HG03521 (cell line): ENCODE measurements around the gene SPRN.
"Not testable (repeated sequence)": the region's sequence is repeated elsewhere in the genome, so short reads cannot be mapped to it uniquely, and the experiment has no call there.

Experiments
- ATAC-seq: cut with Tn5 transposase; IDR thresholded peaks from one replicate; pipeline ENCODE4 v1.9.1; 2021; ENCODE audit warnings: mild to moderate bottlenecking, moderate library complexity; ENCODE audit not compliant: unreplicated experiment

The SPRN gene

DNA sequence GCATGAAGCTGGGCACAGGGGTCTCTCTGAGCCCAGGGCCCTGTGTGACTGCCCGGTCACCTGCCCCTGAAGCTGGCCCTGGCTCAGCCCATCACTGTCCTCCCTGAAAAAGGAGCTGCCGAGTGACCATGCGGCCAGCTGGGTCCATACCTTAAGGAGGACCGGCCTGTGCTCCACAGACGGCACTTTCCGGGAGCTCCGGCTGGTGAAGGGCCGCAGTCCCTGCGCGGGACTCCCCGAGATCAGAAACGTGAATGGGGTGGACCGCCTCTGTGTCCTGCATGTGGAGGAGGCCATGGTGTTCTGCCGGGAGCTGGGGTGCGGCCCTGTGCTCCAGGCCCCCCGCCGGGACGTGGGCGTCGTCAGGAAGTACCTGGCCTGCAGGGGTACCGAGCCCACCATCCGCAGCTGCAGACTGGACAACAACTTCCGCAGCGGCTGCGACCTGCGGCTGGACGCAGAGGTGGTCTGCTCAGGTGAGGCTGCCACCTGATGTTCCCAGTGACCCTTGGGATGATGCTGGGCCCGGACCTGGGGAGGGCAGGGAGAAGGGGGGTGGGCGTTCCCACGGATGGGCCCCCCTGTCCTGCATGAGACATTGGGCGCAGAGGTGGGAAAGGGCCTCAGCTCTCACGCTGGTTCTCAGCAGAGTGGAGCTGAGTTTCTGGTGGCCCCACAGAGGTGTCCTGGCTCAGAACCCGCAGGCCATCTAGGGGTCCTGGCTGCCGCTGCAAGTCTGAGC is 32.8 kb upstream of the SPRN start:
- no peak for ATAC-seq

DNA sequence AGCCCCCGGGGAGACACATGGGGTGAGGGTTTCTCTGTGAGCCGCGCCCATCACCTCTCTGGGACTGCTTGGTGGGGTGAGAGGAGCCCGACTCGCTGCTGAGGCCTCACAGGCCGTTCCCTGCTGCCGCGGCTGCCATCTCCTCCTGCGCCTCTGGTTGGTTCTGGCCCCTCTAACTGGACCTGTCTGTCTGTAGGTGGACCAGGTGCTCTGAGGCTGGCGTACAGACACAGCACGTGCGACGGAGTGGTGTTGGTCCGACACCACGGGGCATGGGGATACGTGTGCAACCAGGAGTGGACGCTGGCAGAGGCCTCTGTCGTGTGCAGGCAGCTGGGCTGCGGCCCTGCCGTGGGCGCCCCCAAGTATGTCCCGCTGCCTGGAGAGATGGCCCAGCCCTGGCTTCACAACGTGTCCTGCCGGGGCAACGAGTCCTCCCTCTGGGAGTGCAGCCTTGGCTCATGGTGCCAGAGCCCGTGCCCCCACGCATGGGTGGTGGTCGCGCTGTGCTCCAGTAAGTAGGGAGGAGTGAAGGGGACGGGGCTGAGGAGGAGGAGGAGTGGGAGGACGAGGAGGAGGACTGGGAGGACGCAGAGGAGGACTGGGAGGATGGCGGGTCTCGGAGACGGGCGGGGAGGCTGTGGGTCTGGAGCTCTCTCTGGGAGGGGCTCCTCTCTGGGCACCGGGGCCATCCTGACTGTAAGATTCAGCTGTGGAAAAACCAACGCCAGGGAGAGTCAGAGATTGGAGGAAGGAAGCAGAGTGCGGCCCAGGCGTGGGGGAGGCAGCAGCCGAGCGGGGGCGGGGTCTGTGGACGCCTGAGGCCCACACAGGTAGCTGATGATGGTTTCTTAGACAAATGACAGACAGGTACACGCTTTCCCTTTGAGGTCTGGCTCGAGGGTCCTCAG is 31.9 kb upstream of the SPRN start:
- no peak for ATAC-seq

DNA sequence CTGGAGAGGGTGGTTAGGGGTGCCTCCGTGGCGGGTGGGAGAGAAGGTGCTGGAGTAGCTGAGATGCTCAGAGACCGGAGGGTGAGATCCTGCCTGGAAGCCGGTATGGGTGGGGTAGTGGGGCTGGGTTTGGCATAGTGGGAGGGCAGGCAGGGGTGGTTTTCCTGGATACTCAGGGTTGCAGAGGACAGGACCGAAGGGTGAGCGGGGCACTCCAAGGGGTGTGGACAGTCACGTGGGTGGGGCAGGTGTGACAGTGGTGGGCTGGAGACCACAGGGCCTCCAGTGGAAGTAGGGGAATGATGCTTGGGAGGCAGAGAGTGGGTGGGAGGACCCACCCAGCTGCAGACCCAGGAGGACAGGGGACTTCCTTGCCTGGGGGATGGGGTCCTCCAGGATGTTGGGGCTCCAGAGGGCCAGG is 31.2 kb upstream of the SPRN start:
- ATAC-seq: no peak

DNA sequence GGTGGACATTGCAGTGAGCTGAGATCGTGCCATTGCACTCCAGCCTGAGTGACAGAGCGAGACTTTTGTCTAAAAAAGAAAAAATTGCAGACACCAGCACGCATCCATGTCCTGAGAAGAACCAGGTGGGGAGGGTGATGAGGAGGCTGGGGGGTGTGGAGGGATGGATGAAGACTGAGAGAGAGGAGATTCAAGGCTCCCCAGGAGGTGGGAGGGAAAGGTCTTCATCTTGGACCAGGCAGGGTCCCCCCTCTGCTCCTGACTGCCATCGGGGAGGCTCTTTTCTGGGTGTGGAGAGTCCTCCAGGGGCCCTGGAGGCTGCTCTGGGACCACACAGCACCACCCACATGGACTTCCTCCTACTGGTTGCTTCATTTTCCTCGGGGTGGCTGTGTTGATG is 30.8 kb upstream of the SPRN start:
- ATAC-seq: no peak

DNA sequence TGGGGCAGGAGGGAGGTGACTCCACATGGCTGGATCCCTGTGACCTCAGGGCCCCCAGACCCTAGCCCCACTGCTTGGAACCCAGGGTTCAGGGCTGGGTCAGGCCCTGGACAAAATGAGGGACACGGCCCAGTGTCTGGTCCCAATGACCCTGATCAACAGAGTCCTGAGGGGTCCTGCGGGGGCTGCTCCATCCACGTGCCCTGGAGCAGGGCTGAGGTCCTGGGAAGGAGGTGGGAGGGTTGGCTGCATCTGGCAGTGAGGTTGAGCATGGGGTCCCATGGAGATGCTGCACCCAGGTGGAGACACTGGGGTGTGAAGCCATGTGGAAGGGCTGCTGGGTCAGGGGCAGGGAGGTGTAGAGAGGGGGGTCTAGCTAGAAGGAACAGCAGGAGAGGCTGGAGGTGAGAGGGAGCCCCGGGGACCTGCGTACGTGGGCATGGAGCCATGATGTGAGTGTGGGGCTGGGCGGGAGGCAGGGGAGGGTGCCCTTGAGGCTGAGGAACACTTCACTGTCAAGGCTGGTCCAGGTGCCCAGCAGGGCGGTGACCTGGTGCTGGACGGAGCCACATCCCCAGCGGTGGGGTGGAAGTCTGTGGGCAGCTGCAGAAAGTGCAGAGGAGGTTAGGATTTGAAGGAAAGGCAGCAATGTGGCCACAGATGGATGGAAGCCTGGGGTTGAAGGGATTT is 29.9 kb upstream of the SPRN start:
- ATAC-seq: no peak

DNA sequence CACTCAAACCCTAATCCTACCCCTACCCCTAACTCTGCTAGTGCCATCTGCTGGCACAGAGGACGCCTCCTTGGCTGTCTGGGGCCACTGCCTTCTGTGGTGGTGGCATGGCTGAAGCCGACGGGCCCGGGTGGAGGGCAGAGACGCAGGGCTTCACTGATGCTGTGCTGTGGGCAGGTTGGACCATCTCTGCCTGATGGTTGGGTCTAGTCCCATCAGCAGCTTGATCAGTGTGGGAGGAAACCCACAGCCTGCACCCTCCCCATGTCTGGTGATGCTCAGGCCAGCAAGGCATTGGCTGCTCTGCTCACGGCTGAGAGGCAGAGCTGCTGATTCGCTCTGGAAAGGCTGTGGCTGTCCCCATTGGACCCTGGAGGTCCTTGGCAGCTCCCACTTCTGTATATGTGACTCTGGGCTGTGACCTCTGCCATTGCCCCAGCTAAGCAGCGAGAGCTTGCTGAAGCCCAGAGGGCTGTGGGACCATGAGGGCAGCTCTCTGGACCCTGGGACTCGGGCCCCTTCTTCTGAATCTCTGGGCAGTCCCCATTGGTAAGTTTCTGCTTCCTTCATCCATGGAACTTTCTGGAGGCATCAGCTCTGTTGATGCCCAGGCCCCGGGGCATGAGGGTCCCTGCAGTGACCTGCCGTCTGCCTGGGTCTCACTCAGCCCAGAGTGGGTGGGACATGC is 29.2 kb upstream of the SPRN start, which contains the start of gene SCART1:
TSS of gene SCART1 (plus strand) at position 430 of the 688 bp plus-strand sequence. CDS start at position 483, 53 bp downstream.
- no peak for ATAC-seq

DNA sequence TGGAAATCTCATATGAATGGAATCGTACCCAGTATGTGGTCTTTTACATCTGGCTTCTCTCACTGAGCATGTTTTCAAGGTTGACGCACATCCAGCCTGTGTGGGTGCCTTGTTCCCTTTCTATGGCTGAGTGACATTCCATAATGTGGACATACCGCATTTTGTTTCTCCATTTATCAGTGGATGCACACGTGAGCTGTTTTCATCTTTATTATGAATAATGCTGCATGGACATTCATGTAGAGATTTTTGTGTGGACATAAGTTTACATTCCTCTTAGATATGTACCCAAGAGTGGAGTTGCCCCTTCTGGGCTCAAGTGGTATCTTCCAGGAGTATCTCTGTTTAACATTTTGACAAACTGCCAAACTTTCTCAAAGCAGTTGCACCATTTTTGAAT is 28.0 kb upstream of the SPRN start:
- ATAC-seq: no peak

DNA sequence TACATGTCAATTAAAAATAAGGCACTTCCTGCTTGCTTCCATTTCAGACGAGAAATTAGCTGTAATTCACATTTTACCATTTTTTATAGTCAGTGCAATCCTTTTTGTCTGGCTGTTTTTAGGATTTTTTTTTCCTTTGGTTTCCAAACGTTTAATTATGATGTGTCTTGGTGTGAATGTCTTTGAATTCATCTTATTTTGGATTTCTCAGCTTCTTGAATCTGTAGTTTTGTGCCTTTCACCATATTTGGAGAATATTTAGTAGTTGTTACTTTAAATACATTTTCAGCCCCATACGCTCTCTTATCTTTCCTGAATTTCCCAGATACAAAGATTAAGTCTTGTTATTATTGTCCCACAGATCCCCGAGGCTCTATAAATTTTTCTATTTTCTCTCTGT is 26.9 kb upstream of the SPRN start:
- no peak for ATAC-seq

DNA sequence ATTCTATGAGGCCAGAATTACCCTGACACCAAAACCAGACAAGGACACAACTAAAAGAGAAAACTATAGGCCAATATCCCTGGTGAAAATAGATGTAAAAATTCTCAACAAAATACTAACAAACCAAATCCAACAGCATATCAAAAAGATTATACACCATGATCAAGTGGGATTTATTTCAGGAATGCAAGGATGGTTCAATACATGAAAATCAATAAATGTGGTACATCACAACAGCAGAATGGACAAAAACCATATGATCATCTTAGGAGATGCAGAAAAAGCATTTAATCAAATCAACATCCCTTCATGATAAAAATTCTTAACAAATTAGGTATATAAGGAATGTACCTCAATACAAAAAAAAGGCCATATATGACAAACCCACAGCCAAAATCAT is 23.7 kb upstream of the SPRN start:
- no peak for ATAC-seq

DNA sequence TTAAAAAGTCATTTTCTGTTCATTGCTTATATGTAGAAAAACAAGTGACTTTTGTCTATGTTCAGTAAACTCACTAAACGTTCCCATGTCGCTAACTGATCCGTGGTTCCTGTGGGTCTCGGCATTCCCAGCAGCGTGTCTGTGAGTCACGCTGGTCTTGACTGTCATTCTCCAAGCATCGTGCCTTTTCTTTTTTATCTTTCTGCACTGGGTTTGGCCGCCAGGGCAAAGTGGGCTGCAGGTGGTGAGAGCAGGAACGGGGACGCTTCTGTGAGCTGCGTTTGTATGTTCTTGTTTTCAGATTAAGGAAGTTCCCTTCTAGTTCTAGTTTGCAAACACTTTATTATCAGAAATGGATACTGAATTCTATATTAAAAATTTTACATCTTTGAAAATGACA is 22.6 kb upstream of the SPRN start:
- no peak for ATAC-seq

DNA sequence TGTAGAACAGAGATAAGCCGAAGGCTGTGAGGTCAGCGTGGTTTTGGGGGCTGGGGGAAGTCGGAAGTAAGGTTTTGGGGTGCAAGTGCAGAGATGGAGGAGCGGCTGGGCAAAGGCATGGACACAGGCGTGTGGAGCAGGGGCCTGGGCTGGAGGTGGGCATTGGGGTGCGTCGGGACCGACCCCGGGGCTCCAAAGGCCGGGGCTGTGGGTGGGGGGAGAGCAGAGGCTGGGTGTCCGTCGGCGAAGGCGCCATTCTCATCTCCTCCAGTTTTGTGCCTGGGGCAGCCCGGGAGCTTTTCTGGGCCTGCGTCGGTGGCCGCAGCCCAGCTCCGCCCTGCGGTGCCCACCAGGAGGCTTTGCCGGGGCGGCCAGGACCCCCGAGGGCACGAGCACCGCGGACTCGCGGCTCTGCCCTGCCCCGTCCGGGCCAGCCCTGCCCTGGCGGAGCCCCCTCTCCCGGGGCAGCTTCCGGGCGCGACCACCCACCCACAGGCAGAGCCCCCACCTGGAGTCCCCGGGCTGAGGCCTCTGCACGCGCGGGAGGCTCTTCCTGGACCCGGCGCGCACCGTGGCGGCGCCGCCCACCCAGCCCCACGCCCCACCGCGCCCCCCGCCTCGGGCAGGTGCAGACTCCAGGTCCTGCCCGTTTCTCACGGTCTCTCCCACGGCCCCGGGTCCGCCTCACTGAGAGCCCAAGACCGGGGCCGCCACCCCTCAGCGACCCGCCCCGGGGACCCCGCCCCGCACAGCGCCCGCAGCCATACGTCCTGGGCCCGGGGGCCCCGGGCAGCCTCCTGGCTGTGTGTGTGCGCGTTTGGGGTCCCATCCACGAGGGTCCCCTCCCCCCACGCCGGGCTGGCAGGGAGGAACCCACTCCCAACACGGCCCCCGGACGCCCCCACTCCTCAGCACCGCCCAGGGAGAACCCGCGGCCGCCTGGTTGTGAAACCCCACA is 21.6 kb upstream of the SPRN start:
- no peak for ATAC-seq

DNA sequence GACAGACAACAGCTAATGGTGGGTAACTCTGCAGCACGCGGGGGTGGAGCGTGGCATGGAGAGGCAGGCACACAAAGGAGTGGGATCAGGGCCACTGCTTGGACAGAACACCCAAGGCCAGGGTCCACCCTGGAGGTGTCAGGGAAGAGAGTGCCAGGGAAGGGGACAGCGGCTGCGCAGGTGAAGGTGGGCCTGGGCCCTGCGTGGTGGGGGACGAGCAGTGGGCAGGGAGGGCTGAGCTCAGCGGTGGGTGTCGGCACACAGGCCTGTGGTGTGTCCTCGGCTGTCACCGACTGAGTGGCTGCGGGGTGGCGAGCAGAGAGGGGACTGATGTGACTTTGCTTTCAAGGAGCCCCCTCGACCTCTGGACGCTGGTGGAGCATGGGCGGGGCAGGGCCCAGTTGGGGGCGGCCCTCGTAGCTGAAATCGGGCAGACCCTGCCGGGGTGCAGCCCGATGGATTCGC is 20.9 kb upstream of the SPRN start:
- ATAC-seq: no peak

DNA sequence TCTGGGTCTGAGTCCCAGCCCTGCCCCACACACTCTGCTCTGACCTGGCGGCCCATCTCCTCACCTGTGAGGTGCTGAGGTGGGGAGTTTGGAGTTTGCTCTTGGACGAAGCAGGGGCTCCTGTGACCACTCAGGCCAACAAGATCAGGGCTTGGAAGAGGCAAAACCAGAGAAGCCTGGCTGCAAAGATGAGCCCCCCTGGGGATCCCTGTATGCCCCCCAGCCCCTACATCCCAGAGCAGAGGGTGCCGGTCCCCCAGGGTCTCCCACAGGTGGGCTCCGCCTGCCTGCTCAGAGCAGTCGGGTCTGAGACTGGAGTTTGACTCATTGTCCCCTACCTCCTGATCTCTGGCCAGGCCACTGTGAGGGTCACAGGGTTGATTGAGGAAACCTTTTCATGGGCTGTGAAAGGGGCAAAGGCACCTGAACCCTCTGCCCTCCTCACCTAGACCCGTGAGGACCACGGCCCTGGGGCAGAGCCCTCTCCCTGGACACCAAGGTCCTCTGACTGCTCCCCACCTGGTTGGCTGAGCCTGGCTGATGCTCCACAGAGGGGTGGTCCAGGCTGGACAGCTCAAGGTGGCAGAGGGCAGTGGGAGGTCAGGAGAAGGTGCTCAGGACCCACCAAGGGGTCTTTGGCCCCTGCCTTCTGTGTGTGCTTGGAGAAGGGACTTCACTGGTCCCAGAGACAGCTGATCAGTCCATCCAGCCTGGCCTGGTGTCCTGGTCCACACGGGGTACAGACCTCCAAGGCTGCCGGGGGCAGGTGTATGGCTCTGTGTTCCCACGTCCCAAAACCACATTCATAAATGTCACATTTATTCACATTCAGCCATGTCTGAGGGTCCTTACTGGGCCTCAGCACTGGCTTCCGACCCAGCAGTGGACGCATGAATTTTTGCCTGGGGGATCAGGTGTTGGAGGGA is 20.2 kb upstream of the SPRN start:
- ATAC-seq: no peak

DNA sequence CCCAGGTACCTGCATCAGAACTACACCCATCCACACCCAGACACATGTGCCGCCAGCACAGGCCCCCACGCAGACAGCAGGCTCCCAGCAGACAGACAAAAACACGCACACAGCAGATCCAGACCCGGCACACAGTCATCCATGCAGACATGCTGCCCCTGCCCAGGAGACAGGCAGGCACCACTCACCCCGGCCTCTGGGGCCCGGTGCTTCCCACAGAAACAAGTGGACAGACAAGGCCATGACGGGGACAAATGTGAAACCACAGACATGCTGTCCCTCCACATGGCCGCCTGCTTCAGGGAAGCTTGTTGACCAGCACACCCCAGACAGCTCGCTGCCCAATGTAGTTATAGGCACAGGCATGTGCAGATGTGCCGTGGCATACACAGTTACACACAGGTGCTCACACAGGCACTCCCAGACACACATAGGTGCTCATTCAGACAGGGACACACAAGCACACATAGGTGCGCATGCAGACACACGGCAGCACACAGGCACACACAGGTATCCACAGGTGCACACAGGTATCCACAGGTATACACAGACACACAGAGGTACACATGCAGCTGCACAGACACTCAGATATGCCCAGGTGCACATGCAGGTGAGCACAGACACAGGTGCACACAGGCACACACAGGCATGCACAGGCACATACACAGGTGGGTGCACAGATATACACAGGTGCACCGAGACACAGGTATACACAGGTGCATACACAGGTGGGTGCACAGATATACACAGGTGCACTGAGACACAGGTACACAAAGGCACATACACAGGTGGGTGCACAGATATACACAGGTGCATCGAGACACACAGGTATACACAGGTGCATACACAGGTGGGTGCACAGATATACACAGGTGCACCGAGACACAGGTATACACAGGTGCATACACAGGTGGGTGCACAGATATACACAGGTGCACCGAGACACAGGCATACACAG is 18.8 kb upstream of the SPRN start:
- no peak for ATAC-seq

DNA sequence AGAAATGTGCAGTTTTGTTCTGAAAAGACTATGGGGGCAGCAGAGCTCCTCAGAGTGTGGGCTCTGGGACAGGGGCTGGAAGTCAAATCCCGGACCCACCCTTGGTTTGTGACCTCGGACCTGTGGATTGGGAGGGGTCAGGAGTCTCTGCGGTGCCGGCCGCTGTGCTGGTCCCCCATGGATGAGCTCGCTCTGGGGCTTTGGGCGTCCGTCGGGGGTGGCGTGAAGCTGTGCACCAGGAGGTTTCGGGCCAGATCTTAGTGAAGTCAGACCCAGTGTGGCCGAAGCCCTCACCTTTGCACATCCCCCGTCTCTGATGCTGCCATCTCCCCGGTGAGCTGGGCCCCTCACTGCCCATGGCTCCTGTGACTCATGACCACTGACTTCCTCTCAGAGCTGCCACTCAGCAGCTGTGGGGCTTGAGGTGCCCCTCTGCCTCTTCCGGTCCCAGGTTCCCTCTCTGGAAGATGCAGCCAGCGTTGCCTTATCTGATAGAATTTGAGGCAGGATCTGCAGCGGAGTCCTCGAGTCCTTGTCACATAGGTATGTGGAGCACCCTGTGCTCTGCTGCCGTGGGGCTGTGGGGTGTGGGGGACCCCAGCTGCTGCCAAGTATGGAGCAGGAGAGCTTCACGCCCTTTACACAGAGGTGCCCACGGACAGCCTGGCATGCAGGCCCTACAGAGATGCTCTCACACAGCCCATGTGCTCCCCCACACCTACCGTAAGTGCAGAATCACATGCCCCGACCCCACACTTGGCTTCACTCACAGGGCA is 18.0 kb upstream of the SPRN start:
- no peak for ATAC-seq

DNA sequence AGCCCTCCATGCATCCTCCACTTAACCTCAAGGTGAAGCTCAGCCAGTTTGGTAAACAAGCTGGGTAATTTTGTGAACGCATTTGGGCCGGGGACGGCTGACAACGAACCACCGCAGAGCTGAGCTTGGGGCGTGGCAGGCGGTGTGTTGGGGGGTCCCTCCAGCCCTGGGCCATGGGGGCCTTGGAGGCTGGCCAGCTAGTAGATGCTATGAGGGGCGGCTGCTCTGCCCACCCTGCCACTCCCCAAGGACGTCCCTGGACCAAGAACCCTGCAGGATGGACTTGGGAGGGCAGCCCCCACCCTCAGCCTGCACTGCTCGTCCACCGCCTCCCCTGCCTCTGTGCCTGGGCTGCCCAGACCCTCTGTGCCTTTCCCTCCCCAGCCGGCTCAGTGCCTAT is 17.4 kb upstream of the SPRN start:
- ATAC-seq: no peak

DNA sequence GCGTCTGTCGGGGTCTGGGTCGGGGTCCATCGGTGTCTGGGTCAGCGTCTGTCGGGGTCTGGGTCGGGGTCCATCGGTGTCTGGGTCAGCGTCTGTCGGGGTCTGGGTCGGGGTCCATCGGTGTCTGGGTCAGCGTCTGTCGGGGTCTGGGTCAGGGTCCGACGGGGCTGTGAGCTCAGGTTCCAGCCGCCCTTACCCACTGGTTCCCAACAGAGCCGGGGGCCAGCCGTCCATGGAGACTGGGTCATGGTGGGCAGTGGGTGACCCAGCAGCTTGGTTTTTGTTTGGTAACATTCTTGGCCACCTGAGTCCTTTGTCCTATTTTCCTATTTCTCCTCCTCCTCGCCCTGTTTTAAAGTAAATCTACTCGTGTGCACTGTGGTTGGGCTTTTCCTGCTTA is 16.9 kb upstream of the SPRN start:
- ATAC-seq: not testable (repeated sequence)
